ENCODE data around the gene SCN2B. TPM values are rescaled to one million over a fixed set of nuclear protein-coding genes. Genes with fewer than 3 reads are reported as not detected.

SCN2B gene
- polyA plus RNA-seq, 1 of the 3 experiments (the other 2 are of a cell fraction) = 0.05 TPM

- Histone ChIP-seq H3K9ac (no peak overlapping the region), H3K4me1 (ENCODE audit: control insufficient read depth in 1 of 2, insufficient read depth in 2 of 2, low read depth in 1 of 2, low read length in 1 of 2) (no peaks in the 10 kb centered on the region), H3K4me2 (no peak overlapping the region), H3F3A (replicated peaks; ENCODE audit: insufficient read depth) (no peaks in the 10 kb centered on the region), H2AFZ (ENCODE audit: low read depth) (no peak overlapping the region), H3K27ac (ENCODE audit: low read depth in 2 of 2, low read length in 1 of 2) (no peak overlapping the region), H3K79me2 (ENCODE audit: insufficient read depth) (no peaks in the 10 kb centered on the region), H3K27me3 (ENCODE audit: insufficient read depth) (peaks cover 65% of the 10 kb centered on the region), H3K9me2 (no peaks in the 10 kb centered on the region), H3K4me3 (ENCODE audit: low read depth in 2 of 2, low read length in 1 of 2) (no peak overlapping the region), H3K9me3 (no peaks in the 10 kb centered on the region), H3K36me3 (replicated peaks in 1 of 2; ENCODE audit: control insufficient read depth in 1 of 2, insufficient read depth in 2 of 2, low read length in 1 of 2) (no peaks in the 10 kb centered on the region), H4K20me1 (ENCODE audit: insufficient read depth) (no peaks in the 10 kb centered on the region)
- no peak for TF ChIP-seq USF1 (IDR thresholded peaks at IDR 0.05; ENCODE audit: borderline replicate concordance, low read depth)
- TF ChIP-seq MAX (IDR thresholded peaks at IDR 0.05; ENCODE audit: low read depth) = no peak
- no peak for TF ChIP-seq SIN3A (IDR thresholded peaks at IDR 0.05; ENCODE audit: borderline replicate concordance, low read depth, low read length)
- no peak for TF ChIP-seq FOSL2 (IDR thresholded peaks at IDR 0.05; ENCODE audit: borderline replicate concordance, low read depth)
- POLR2A ChIA-PET = no interaction called here
- WGBS (ENCODE audit: low lambda C conversion rate) = 11% methylated on average over 2 of the region's 2 CpGs
- CTCF ChIA-PET = interaction anchor here (0.6 to 3.6 kb wide), 4 partner anchors 14 to 42 kb away, joined by 3 to 18 read pairs (median 6); partner anchors contain the start of gene SCN2B
- DNase-seq = no peak
These were observed 36.3 kb upstream of the SCN2B start for GRCh38 chr11:118212781-118213191.

GRCh38 chr11:118212131-118212725 lies 35.8 kb upstream of the SCN2B start:
- Histone ChIP-seq H3K4me2 (no peak overlapping the region), H3F3A (replicated peaks; ENCODE audit: insufficient read depth) (no peaks in the 10 kb centered on the region), H3K27me3 (ENCODE audit: insufficient read depth) (peaks cover 59% of the 10 kb centered on the region), H3K4me1 (ENCODE audit: control insufficient read depth in 1 of 2, insufficient read depth in 2 of 2, low read depth in 1 of 2, low read length in 1 of 2) (no peaks in the 10 kb centered on the region), H3K27ac (ENCODE audit: low read depth in 2 of 2, low read length in 1 of 2) (no peak overlapping the region), H3K4me3 (ENCODE audit: low read depth in 2 of 2, low read length in 1 of 2) (no peak overlapping the region), H3K79me2 (ENCODE audit: insufficient read depth) (no peaks in the 10 kb centered on the region), H4K20me1 (ENCODE audit: insufficient read depth) (no peaks in the 10 kb centered on the region), H2AFZ (ENCODE audit: low read depth) (no peak overlapping the region), H3K9ac (no peak overlapping the region), H3K9me3 (no peaks in the 10 kb centered on the region), H3K9me2 (no peaks in the 10 kb centered on the region), H3K36me3 (replicated peaks in 1 of 2; ENCODE audit: control insufficient read depth in 1 of 2, insufficient read depth in 2 of 2, low read length in 1 of 2) (no peaks in the 10 kb centered on the region)
- WGBS (ENCODE audit: low lambda C conversion rate) = 8% methylated on average over 7 of the region's 7 CpGs
- no peak for DNase-seq
- no peak for TF ChIP-seq GATA2 (CRISPR knock-in tag; IDR thresholded peaks at IDR 0.05)
- no peak for TF ChIP-seq IRF3 (IDR thresholded peaks at IDR 0.05; ENCODE audit: low read depth, low read length)
- no peak for TF ChIP-seq TCF12 (IDR thresholded peaks at IDR 0.05)
- TF ChIP-seq, protein P1, sequence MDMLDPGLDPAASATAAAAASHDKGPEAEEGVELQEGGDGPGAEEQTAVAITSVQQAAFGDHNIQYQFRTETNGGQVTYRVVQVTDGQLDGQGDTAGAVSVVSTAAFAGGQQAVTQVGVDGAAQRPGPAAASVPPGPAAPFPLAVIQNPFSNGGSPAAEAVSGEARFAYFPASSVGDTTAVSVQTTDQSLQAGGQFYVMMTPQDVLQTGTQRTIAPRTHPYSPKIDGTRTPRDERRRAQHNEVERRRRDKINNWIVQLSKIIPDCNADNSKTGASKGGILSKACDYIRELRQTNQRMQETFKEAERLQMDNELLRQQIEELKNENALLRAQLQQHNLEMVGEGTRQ (IDR thresholded peaks at IDR 0.05; ENCODE audit: borderline replicate concordance, low read depth, low read length) = no peak
- POLR2A ChIA-PET = no interaction called here
- CTCF ChIA-PET = interaction anchor here (1.3 to 3.6 kb wide), 2 partner anchors 9 to 14 kb away, joined by 3 to 18 read pairs; no protein-coding TSS in a partner anchor

Measured in SK-N-SH (cell line).